ENCODE measurements around the gene XYLT1. TPM values are rescaled to one million over a fixed set of nuclear protein-coding genes. Genes with fewer than 3 reads are reported as not detected.

Gene XYLT1
- polyA plus RNA-seq, 1 donor from 2014 or later: 3.3 TPM

DNA sequence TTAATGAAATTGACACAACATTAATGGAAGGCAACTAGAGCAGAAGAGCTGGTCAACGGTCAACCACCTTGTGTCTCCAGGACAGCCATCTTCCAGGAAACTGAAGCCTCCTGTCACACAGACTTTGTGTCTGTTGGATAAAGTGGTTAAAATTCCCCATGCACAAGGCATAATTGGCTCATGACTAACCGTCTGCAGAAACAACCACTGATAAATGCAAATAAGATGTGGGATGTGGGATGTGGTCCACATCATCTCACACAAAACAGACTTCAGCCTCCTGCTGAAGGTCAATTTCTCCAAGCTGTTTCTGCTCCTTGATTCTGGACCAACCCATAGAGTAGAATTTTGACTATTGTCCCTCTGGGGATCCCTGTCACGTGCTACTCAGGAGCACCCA is 26.9 kb upstream of the XYLT1 start:
- no peaks in the 10 kb centered on the region for H3K9me2 ChIP-seq (ENCODE audit: insufficient read depth, low read length)
- H3K36me3 ChIP-seq (ENCODE audit: insufficient read depth, low read length): no peaks in the 10 kb centered on the region
- no peak overlapping the region for H2AFZ ChIP-seq (ENCODE audit: low read depth, low read length)
- H3K79me2 ChIP-seq (replicated peaks; ENCODE audit: insufficient read depth, low read length): no peaks in the 10 kb centered on the region
- no peaks in the 10 kb centered on the region for H4K20me1 ChIP-seq (ENCODE audit: insufficient read depth)
- no peak overlapping the region for H3K27ac ChIP-seq (ENCODE audit: low read length)
- no peak overlapping the region for H3K4me3 ChIP-seq (ENCODE audit: low read length)
- no peaks in the 10 kb centered on the region for H3K27me3 ChIP-seq (ENCODE audit: insufficient read depth, low read depth, low read length)
- H3K9ac ChIP-seq (ENCODE audit: low read length): no peak overlapping the region
- H3K4me2 ChIP-seq (ENCODE audit: low read length): no peak overlapping the region
- no peaks in the 10 kb centered on the region for H3F3A ChIP-seq (ENCODE audit: insufficient read depth, low read length, poor library complexity, severe bottlenecking)
- no peaks in the 10 kb centered on the region for H3K9me3 ChIP-seq (ENCODE audit: low read length)
- TF ChIP-seq, protein P1, sequence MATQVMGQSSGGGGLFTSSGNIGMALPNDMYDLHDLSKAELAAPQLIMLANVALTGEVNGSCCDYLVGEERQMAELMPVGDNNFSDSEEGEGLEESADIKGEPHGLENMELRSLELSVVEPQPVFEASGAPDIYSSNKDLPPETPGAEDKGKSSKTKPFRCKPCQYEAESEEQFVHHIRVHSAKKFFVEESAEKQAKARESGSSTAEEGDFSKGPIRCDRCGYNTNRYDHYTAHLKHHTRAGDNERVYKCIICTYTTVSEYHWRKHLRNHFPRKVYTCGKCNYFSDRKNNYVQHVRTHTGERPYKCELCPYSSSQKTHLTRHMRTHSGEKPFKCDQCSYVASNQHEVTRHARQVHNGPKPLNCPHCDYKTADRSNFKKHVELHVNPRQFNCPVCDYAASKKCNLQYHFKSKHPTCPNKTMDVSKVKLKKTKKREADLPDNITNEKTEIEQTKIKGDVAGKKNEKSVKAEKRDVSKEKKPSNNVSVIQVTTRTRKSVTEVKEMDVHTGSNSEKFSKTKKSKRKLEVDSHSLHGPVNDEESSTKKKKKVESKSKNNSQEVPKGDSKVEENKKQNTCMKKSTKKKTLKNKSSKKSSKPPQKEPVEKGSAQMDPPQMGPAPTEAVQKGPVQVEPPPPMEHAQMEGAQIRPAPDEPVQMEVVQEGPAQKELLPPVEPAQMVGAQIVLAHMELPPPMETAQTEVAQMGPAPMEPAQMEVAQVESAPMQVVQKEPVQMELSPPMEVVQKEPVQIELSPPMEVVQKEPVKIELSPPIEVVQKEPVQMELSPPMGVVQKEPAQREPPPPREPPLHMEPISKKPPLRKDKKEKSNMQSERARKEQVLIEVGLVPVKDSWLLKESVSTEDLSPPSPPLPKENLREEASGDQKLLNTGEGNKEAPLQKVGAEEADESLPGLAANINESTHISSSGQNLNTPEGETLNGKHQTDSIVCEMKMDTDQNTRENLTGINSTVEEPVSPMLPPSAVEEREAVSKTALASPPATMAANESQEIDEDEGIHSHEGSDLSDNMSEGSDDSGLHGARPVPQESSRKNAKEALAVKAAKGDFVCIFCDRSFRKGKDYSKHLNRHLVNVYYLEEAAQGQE (IDR thresholded peaks at IDR 0.05; ENCODE audit: borderline replicate concordance): no peak
- TF ChIP-seq SMC3 (conservative IDR thresholded peaks at IDR 0.05; ENCODE audit: poor library complexity): no peak
- no peak for TF ChIP-seq MXI1 (conservative IDR thresholded peaks at IDR 0.05; ENCODE audit: poor library complexity, severe bottlenecking)
- no peak for TF ChIP-seq EP300 (conservative IDR thresholded peaks at IDR 0.05; ENCODE audit: poor library complexity, severe bottlenecking)
- TF ChIP-seq TAF1 (IDR thresholded peaks at IDR 0.05; ENCODE audit: low read depth): no peak
- TF ChIP-seq EZH2 (IDR thresholded peaks at IDR 0.05; ENCODE audit: borderline replicate concordance, insufficient read depth, low read length, poor library complexity, severe bottlenecking): no peak
- no peak for TF ChIP-seq RAD21 (conservative IDR thresholded peaks at IDR 0.05)
- TF ChIP-seq, protein P2, sequence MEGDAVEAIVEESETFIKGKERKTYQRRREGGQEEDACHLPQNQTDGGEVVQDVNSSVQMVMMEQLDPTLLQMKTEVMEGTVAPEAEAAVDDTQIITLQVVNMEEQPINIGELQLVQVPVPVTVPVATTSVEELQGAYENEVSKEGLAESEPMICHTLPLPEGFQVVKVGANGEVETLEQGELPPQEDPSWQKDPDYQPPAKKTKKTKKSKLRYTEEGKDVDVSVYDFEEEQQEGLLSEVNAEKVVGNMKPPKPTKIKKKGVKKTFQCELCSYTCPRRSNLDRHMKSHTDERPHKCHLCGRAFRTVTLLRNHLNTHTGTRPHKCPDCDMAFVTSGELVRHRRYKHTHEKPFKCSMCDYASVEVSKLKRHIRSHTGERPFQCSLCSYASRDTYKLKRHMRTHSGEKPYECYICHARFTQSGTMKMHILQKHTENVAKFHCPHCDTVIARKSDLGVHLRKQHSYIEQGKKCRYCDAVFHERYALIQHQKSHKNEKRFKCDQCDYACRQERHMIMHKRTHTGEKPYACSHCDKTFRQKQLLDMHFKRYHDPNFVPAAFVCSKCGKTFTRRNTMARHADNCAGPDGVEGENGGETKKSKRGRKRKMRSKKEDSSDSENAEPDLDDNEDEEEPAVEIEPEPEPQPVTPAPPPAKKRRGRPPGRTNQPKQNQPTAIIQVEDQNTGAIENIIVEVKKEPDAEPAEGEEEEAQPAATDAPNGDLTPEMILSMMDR (IDR thresholded peaks at IDR 0.05; ENCODE audit: poor library complexity, severe bottlenecking): no peak
- TF ChIP-seq POLR2AphosphoS5 (IDR thresholded peaks at IDR 0.05): no peak

DNA sequence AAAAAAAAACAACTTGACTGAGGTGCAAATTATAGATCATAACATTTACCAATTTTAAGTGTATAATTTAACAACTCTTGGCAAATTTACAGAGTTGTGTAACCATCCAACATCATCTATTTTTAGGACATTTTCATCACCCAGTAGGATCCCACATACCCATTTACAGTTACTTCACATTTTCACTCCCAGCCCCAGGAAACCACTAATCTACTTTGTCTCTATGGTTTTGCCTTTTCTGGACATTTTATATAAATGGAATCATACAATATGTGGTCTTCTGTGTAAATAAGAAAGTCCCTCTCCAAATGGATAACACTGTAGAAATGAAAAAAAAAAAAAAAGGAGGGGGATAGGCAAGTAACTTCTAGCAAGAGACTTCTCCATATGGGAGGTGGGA is 26.1 kb upstream of the XYLT1 start:
- no peaks in the 10 kb centered on the region for H3K9me3 ChIP-seq (ENCODE audit: low read length)
- H3K36me3 ChIP-seq (ENCODE audit: insufficient read depth, low read length): no peaks in the 10 kb centered on the region
- H3K27me3 ChIP-seq (ENCODE audit: insufficient read depth, low read depth, low read length): no peaks in the 10 kb centered on the region
- no peaks in the 10 kb centered on the region for H4K20me1 ChIP-seq (ENCODE audit: insufficient read depth)
- H3K27ac ChIP-seq (ENCODE audit: low read length): no peak overlapping the region
- no peak overlapping the region for H3K9ac ChIP-seq (ENCODE audit: low read length)
- H3K9me2 ChIP-seq (ENCODE audit: insufficient read depth, low read length): no peaks in the 10 kb centered on the region
- H3K79me2 ChIP-seq (replicated peaks; ENCODE audit: insufficient read depth, low read length): no peaks in the 10 kb centered on the region
- H3K4me2 ChIP-seq (ENCODE audit: low read length): no peak overlapping the region
- TF ChIP-seq EP300 (conservative IDR thresholded peaks at IDR 0.05; ENCODE audit: poor library complexity, severe bottlenecking): no peak
- TF ChIP-seq, protein P1 (IDR thresholded peaks at IDR 0.05; ENCODE audit: borderline replicate concordance): no peak
- no peaks in the 10 kb centered on the region for H3F3A ChIP-seq (ENCODE audit: insufficient read depth, low read length, poor library complexity, severe bottlenecking)
- no peak overlapping the region for H3K4me3 ChIP-seq (ENCODE audit: low read length)
- H2AFZ ChIP-seq (ENCODE audit: low read depth, low read length): no peak overlapping the region
